GM21390 (cell line): ENCODE measurements around the gene PSPN.

Source experiments
- ATAC-seq: cut with Tn5 transposase; IDR thresholded peaks from one replicate; pipeline ENCODE4 v1.9.1; 2021; ENCODE audit not compliant: unreplicated experiment

The PSPN gene

GRCh38 chr19:6375411-6376010 lies at the start of gene PSPN:
Gene PSPN (minus strand): TSS chr19:6375933. CDS start chr19:6375849, 84 bp downstream.
- ATAC-seq = no peak

- peak; percentile 82 for ATAC-seq
These were observed 49.4 kb upstream of the PSPN start for GRCh38 chr19:6424939-6425731.

GRCh38 chr19:6424195-6424938 lies 48.6 kb upstream of the PSPN start, which contains the start of gene KHSRP:
Gene KHSRP (minus strand): TSS chr19:6424811. CDS start chr19:6424701, 110 bp downstream.
- no peak for ATAC-seq

- no peak for ATAC-seq
These were observed 47.9 kb upstream of the PSPN start for GRCh38 chr19:6423499-6424194.

- no peak for ATAC-seq
These were observed 45.6 kb upstream of the PSPN start for GRCh38 chr19:6421075-6422014.

- no peak for ATAC-seq
These were observed 42.8 kb upstream of the PSPN start for GRCh38 chr19:6418562-6418932.

GRCh38 chr19:6417713-6418561 lies 42.2 kb upstream of the PSPN start:
- no peak for ATAC-seq

GRCh38 chr19:6416658-6417405 lies 41.1 kb upstream of the PSPN start:
- ATAC-seq = no peak

- ATAC-seq = no peak
These were observed 40.0 kb upstream of the PSPN start for GRCh38 chr19:6415591-6416190.

GRCh38 chr19:6414793-6415590 lies 39.3 kb upstream of the PSPN start:
- ATAC-seq = no peak

GRCh38 chr19:6413721-6414643 lies 38.2 kb upstream of the PSPN start:
- ATAC-seq = no peak

- no peak for ATAC-seq
These were observed 37.6 kb upstream of the PSPN start for GRCh38 chr19:6413291-6413690.

GRCh38 chr19:6412447-6413091 lies 36.8 kb upstream of the PSPN start:
- ATAC-seq = no peak

GRCh38 chr19:6412061-6412446 lies 36.3 kb upstream of the PSPN start:
- no peak for ATAC-seq

GRCh38 chr19:6409346-6409745 lies 33.6 kb upstream of the PSPN start:
- no peak for ATAC-seq

GRCh38 chr19:6406401-6406800 lies 30.7 kb upstream of the PSPN start:
- no peak for ATAC-seq
